Trophoblast cell (in vitro differentiated cells and primary cell): ENCODE results near the gene SH3TC2.

ENCODE experiments used
- DNase-seq, 2 donors: peaks; one replicate each; pipeline ENCODE4 v3.0.0-alpha.2; 2016
- H2AFZ ChIP-seq: 2 replicates; pipeline ENCODE4 v1.6.1; 2013; ENCODE audit warnings: low read length, moderate library complexity, mild to moderate bottlenecking; ENCODE audit not compliant: insufficient read depth, poor library complexity
- H2AK5ac ChIP-seq: 2 replicates; pipeline ENCODE4 v1.6.1; 2013; ENCODE audit warnings: mild to moderate bottlenecking, low read length
- H2BK120ac ChIP-seq: 2 replicates; pipeline ENCODE4 v1.6.1; 2013; ENCODE audit warnings: low read length, mild to moderate bottlenecking, moderate library complexity; ENCODE audit not compliant: insufficient read depth, poor library complexity
- H2BK12ac ChIP-seq: 2 replicates; pipeline ENCODE4 v1.6.1; 2013; ENCODE audit warnings: mild to moderate bottlenecking, low read length, moderate library complexity
- H2BK5ac ChIP-seq: 2 replicates; pipeline ENCODE4 v1.6.1; 2013; ENCODE audit warnings: low read length, low read depth, moderate library complexity, mild to moderate bottlenecking; ENCODE audit not compliant: poor library complexity
- H3K14ac ChIP-seq: 2 replicates; pipeline ENCODE4 v1.6.1; 2013; ENCODE audit warnings: mild to moderate bottlenecking, low read length
- H3K18ac ChIP-seq: 2 replicates; pipeline ENCODE4 v1.6.1; 2013; ENCODE audit warnings: mild to moderate bottlenecking, low read length
- H3K23ac ChIP-seq: 2 replicates; pipeline ENCODE4 v1.6.1; 2013; ENCODE audit warnings: low read length
- H3K27ac ChIP-seq: 2 replicates; pipeline ENCODE4 v1.5.1; 2013; ENCODE audit warnings: low read depth, mild to moderate bottlenecking, inconsistent platforms, low read length, moderate library complexity
- H3K27me3 ChIP-seq: 2 replicates; pipeline ENCODE4 v1.6.1; 2013; ENCODE audit warnings: inconsistent platforms, mild to moderate bottlenecking, low read length, moderate library complexity; ENCODE audit not compliant: insufficient read depth
- H3K36me3 ChIP-seq, 2 experiments: 1 replicate in 1 of 2; 2 replicates in 1 of 2; pipeline ENCODE4 v1.6.1; 2013; ENCODE audit warnings: low read length in 2 of 2, mild to moderate bottlenecking in 2 of 2, moderate library complexity in 1 of 2; ENCODE audit not compliant: insufficient read depth in 2 of 2, control insufficient read depth in 1 of 2
- H3K4ac ChIP-seq: 2 replicates; pipeline ENCODE4 v1.6.1; 2013; ENCODE audit warnings: low read depth, mild to moderate bottlenecking, low read length, moderate library complexity
- H3K4me1 ChIP-seq, 2 experiments: 1 replicate in 1 of 2; 2 replicates in 1 of 2; pipeline ENCODE4 v1.6.1; 2013; ENCODE audit warnings: low read length in 2 of 2, mild to moderate bottlenecking in 2 of 2, moderate library complexity in 1 of 2; ENCODE audit not compliant: insufficient read depth in 2 of 2, control insufficient read depth in 1 of 2
- H3K4me2 ChIP-seq: 2 replicates; pipeline ENCODE4 v1.6.1; 2013; ENCODE audit warnings: inconsistent platforms, mild to moderate bottlenecking, low read length, moderate library complexity
- H3K4me3 ChIP-seq: 2 replicates; pipeline ENCODE4 v1.5.1; 2013; ENCODE audit warnings: mild to moderate bottlenecking, low read depth, low read length, inconsistent platforms
- H3K79me1 ChIP-seq: one replicate; pipeline ENCODE4 v1.6.1; 2013; ENCODE audit warnings: low read length
- H3K79me2 ChIP-seq: 2 replicates; pipeline ENCODE4 v1.6.1; 2013; ENCODE audit warnings: low read length, mild to moderate bottlenecking; ENCODE audit not compliant: control insufficient read depth, insufficient read depth, poor library complexity
- H3K9ac ChIP-seq: 2 replicates; pipeline ENCODE4 v1.6.1; 2013; ENCODE audit warnings: mild to moderate bottlenecking, low read length
- H3K9me3 ChIP-seq: 2 replicates; pipeline ENCODE4 v1.6.1; 2013; ENCODE audit warnings: low read depth, mild to moderate bottlenecking, control low read depth, inconsistent platforms, low read length; ENCODE audit not compliant: insufficient read depth
- H4K12ac ChIP-seq: 2 replicates; pipeline ENCODE4 v1.6.1; 2013; ENCODE audit warnings: low read depth, mild to moderate bottlenecking, low read length, moderate library complexity
- H4K8ac ChIP-seq: 2 replicates; pipeline ENCODE4 v1.6.1; 2013; ENCODE audit warnings: low read depth, mild to moderate bottlenecking, low read length, moderate library complexity
- H4K91ac ChIP-seq: one replicate; pipeline ENCODE4 v1.6.1; 2013; ENCODE audit warnings: low read depth, mild to moderate bottlenecking, low read length, moderate library complexity
- WGBS: extraction: QIAGEN DNeasy Blood & Tissue Kit; methylation state at CpG from one replicate; pipeline ENCODE4 v1.1.7; 2013; ENCODE audit warnings: missing lambda C conversion rate; ENCODE audit not compliant: insufficient read length, insufficient coverage; ENCODE audit errors: extremely low coverage; 5-methylcytosine and 5-hydroxymethylcytosine counted together

The SH3TC2 gene

GRCh38 chr5:149054416-149054815 lies 8.4 kb downstream of the SH3TC2 start:
- no CpG with 5 or more reads among the region's 2 CpGs for WGBS

DNA sequence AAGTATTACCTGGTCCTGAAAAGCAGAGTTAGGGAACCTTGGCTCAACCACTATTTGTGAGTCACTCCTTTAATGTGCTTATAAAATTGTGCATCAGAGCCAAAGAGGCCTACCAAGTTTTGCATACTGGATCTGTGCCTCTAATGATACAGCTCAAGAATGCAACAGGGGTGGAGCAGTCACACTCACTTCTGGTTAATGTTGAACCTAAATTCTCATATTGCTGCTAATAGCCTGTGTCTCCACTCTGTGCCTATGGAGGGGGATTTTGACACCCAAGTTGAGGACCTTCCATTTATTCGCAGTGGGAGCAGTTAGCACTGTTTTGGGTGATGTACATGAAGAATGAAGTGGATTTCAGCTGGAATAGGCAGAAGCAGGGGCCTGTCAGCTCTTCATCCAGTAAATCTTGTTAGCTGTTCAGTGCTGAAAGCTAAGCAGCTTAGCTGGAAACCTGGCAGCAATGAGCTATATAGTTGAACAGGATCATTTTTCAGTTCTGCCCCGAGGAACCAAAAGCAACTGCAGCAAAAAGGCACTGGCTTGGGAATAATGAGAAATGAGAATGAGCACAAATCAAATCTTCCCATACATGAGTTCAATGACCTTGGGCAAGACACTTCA lies 9.7 kb downstream of the SH3TC2 start:
- Histone ChIP-seq H3K14ac (no peak overlapping the region), H3K9ac (no peak overlapping the region), H3K27ac (no peak overlapping the region), H3K27me3 (no peaks in the 10 kb centered on the region), H3K23ac (no peak overlapping the region), H3K4me3 (no peak overlapping the region), H4K8ac (no peak overlapping the region), H2AFZ (no peak overlapping the region), H3K36me3 (no peaks in the 10 kb centered on the region), H3K9me3 (no peaks in the 10 kb centered on the region), H2BK12ac (no peak overlapping the region), H3K4me2 (no peak overlapping the region), H3K4me1 (no peaks in the 10 kb centered on the region), H2AK5ac (no peak overlapping the region), H4K91ac (no peak overlapping the region), H2BK120ac (no peak overlapping the region), H3K79me1 (no peaks in the 10 kb centered on the region), H3K18ac (no peak overlapping the region), H2BK5ac (no peak overlapping the region), H3K4ac (no peak overlapping the region), H3K79me2 (no peaks in the 10 kb centered on the region), H4K12ac (no peak overlapping the region)
- DNase-seq = no peak
- WGBS = no CpG with 5 or more reads among the region's 2 CpGs

More at GRCh38 chr5:149054416-149054815, 8.4 kb downstream of the SH3TC2 start:
- Histone ChIP-seq H3K23ac (no peak overlapping the region), H4K12ac (no peak overlapping the region), H2BK120ac (no peak overlapping the region), H3K27ac (no peak overlapping the region), H3K4ac (no peak overlapping the region), H3K4me2 (no peak overlapping the region), H2AFZ (no peak overlapping the region), H3K4me3 (no peak overlapping the region), H3K18ac (no peak overlapping the region), H3K79me2 (no peaks in the 10 kb centered on the region), H4K91ac (no peak overlapping the region), H3K14ac (no peak overlapping the region), H2BK12ac (no peak overlapping the region), H2BK5ac (no peak overlapping the region), H3K79me1 (no peaks in the 10 kb centered on the region), H3K36me3 (no peaks in the 10 kb centered on the region), H3K27me3 (no peaks in the 10 kb centered on the region), H2AK5ac (no peak overlapping the region), H3K9me3 (peaks cover 1% of the 10 kb centered on the region), H4K8ac (no peak overlapping the region), H3K4me1 (no peaks in the 10 kb centered on the region), H3K9ac (no peak overlapping the region)
- peak in 1 of 2 donors; percentile 68 for DNase-seq

DNA sequence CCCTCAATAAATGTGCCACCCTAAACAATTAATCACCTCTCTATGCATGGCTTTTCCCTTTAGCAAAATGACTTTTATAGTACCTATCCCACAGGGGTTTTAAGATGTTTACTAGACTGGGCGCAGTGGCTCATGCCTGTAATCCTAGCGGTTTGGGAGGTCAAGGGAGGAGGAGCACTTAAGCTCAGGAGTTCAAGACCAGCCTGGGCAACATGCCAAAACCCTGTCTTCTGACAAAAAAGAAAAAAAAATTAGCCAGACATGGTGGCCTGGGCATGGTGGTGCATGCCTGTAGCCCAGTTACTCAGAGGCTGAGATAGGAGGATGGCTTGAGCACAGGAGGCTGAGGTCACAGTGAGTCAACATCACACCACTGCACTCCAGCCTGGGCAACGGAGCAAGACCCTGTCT lies 13.5 kb downstream of the SH3TC2 start:
- no peak overlapping the region for H3K18ac ChIP-seq
- H3K9me3 ChIP-seq = no peaks in the 10 kb centered on the region
- no peak overlapping the region for H2BK5ac ChIP-seq
- no peaks in the 10 kb centered on the region for H3K4me1 ChIP-seq
- no peak overlapping the region for H4K8ac ChIP-seq
- no peaks in the 10 kb centered on the region for H3K79me2 ChIP-seq
- no peaks in the 10 kb centered on the region for H3K36me3 ChIP-seq
- H3K4ac ChIP-seq = no peak overlapping the region
- H4K12ac ChIP-seq = no peak overlapping the region
- H2AFZ ChIP-seq = no peak overlapping the region
- DNase-seq = no peak
- H3K14ac ChIP-seq = no peak overlapping the region
- H3K4me3 ChIP-seq = no peak overlapping the region
- no peak overlapping the region for H2BK120ac ChIP-seq
- H3K9ac ChIP-seq = no peak overlapping the region
- H3K27ac ChIP-seq = no peak overlapping the region
- H2BK12ac ChIP-seq = no peak overlapping the region
- no peak overlapping the region for H4K91ac ChIP-seq
- no peak overlapping the region for H3K4me2 ChIP-seq
- H3K27me3 ChIP-seq = no peaks in the 10 kb centered on the region
- no peaks in the 10 kb centered on the region for H3K79me1 ChIP-seq
- no CpG with 5 or more reads among the region's 3 CpGs for WGBS
- H3K23ac ChIP-seq = no peak overlapping the region
- no peak overlapping the region for H2AK5ac ChIP-seq

- no peaks in the 10 kb centered on the region for H3K36me3 ChIP-seq
- H2BK12ac ChIP-seq = no peak overlapping the region
- peak overlapping the region; percentile 62 for H3K9ac ChIP-seq
- H3K4ac ChIP-seq = no peak overlapping the region
- no peaks in the 10 kb centered on the region for H3K9me3 ChIP-seq
- no peaks in the 10 kb centered on the region for H3K79me2 ChIP-seq
- WGBS = no CpG with 5 or more reads among the region's 4 CpGs
- H2BK120ac ChIP-seq = no peak overlapping the region
- H3K4me1 ChIP-seq = no peaks in the 10 kb centered on the region
- H3K14ac ChIP-seq = no peak overlapping the region
- H3K23ac ChIP-seq = no peak overlapping the region
- H3K27ac ChIP-seq = no peak overlapping the region
- no peak overlapping the region for H3K18ac ChIP-seq
- H4K8ac ChIP-seq = no peak overlapping the region
- H2BK5ac ChIP-seq = no peak overlapping the region
- H2AFZ ChIP-seq = no peak overlapping the region
- no peak overlapping the region for H3K4me2 ChIP-seq
- no peak overlapping the region for H3K4me3 ChIP-seq
- H4K12ac ChIP-seq = no peak overlapping the region
- no peak for DNase-seq
- no peak overlapping the region for H2AK5ac ChIP-seq
- H3K27me3 ChIP-seq = no peaks in the 10 kb centered on the region
- H4K91ac ChIP-seq = no peak overlapping the region
- no peaks in the 10 kb centered on the region for H3K79me1 ChIP-seq
Measured at GRCh38 chr5:149048811-149049210, 14.1 kb downstream of the SH3TC2 start.
